HG02798 (cell line): ENCODE measurements around the gene HILPDA.
"Not testable (repeated sequence)": the region's sequence is repeated elsewhere in the genome, so short reads cannot be mapped to it uniquely, and the experiment has no call there.

Source experiments
- ATAC-seq: cut with Tn5 transposase; IDR thresholded peaks from one replicate; pipeline ENCODE4 v1.9.1; 2021; ENCODE audit warnings: mild to moderate bottlenecking; ENCODE audit not compliant: unreplicated experiment, poor library complexity

HILPDA gene

DNA sequence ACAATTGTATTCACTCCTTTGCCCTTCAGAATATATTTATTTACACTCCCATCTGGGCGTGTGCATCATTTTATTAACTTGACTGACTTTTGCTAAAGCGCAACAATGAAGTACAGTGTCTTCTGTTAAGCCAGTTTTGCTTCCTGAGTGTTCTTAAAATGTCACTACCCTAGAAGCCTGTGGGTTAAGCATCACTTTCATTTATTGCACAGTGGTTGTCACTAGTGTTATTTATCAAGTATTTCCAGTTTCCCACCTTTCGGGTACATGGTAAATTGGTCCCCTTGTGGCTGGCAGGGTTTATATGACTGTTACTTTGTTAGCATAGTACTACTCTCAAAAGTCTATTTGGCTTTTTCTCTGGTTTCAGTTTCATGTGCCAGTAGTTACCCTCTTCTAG is 3.3 kb downstream of the HILPDA start:
- ATAC-seq: peak; percentile 17

- peak; percentile 45 for ATAC-seq
Observed at GRCh38 chr7:128459394-128459878, 3.8 kb downstream of the HILPDA start.

DNA sequence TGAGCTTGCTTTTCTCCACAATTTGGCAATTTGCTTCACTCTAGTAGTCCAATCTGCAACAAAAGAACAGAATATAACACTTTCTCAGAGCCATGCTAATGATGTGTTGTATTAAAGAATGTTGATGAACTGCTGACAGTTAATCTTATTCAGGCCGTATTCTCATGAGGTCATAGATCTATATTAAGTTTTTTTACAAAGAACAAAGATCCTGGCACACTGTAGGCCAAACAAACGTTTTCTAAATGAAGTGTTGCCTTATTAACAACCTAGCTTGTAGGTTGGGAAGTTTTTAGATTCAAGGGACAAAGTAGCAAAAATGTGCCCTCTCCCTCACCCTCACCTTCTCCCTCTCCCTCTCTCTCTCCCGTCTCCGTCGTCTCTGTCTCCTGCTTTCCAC is 6.8 kb downstream of the HILPDA start:
- no peak for ATAC-seq

- not testable (repeated sequence) for ATAC-seq
Observed at GRCh38 chr7:128463345-128463744, 7.7 kb downstream of the HILPDA start.

DNA sequence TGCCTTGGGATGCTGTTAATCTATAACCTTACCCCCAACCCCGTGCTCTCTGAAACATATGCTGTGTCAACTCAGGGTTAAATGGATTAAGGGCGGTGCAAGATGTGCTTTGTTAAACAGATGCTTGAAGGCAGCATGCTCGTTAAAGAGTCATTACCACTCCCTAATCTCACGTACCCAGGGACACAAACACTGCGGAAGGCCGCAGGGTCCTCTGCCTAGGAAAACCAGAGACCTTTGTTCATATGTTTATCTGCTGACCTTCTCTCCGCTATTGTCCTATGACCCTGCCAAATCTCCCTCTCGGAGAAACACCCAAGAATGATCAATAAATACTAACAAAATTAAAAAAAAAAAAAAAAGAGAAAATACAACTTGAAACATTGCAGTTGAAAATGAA is 8.3 kb downstream of the HILPDA start:
- not testable (repeated sequence) for ATAC-seq

- ATAC-seq: not testable (repeated sequence)
Observed at GRCh38 chr7:128466871-128467270, 11.2 kb downstream of the HILPDA start.

GRCh38 chr7:128476402-128477335 is 21.0 kb downstream of the HILPDA start, which contains the start of gene METTL2B:
Gene METTL2B (plus strand): TSS chr7:128476748. CDS start chr7:128476766, 18 bp downstream.
- peak; percentile 94 for ATAC-seq

GRCh38 chr7:128477336-128477690 is 21.6 kb downstream of the HILPDA start:
- not testable (repeated sequence) for ATAC-seq

GRCh38 chr7:128479082-128479481 is 23.4 kb downstream of the HILPDA start:
- ATAC-seq: not testable (repeated sequence)

GRCh38 chr7:128488134-128488533 is 32.5 kb downstream of the HILPDA start:
- not testable (repeated sequence) for ATAC-seq

- no peak for ATAC-seq
Observed at GRCh38 chr7:128497405-128497804, 41.7 kb downstream of the HILPDA start.

GRCh38 chr7:128505416-128505815 is 49.7 kb downstream of the HILPDA start:
- ATAC-seq: not testable (repeated sequence)

DNA sequence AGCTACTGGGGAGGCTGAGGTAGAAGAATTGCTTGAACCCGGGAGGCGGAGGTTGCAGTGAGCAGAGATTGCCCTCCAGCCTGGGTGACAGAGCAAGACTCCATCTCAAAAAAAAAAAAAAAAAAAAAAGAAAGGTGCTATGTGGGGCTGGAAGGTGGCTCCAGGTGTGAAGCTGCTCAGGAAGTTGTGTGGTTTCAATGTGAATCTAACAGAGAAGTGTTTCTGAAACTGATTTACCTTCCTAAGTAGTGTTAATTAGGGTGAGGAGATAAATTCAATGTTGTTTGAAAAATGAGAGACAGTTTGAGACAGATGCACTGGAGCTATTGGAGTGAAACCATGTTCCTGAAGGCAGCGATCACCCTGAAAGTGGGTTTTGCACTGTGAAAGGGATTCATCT is 51.1 kb downstream of the HILPDA start:
- peak; percentile 54 for ATAC-seq

DNA sequence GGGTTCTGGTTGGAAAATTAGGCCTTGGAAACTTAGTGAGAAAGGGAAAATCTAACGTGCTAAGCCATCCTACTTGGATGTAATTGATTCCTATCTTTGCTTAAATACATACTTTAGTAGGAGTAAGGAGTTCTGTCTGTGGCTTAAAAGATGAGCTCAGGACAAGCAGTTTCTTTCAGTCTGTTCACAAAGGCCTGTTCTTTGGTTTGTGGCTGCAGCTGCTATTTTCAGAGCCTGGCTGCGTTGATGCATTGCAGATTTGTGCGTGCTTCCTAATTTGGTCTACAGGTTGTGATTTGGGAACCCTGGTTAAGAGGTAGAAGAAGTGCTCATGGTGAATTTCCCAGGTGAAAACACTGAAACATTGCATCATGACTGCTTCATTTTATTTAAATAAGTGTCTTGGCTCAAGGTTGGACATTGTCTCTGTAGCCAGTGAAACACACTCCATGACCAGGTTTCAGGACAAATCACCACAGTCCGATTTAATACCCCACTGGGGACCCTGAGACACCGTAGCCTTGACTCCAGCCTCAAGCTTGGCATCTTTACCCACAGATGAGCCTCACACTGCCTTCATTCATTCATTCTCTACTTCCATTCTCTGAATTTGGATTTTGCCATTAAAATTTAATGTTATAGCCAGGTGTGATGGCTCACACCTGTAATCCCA is 51.8 kb downstream of the HILPDA start:
- ATAC-seq: peak; percentile 48
